Bronchial epithelial cell (primary cell): Measurements from ENCODE around the gene TNKS1BP1. TPM values are rescaled to one million over a fixed set of nuclear protein-coding genes. Genes with fewer than 3 reads are reported as not detected.
"Not testable (repeated sequence)": the region's sequence is repeated elsewhere in the genome, so short reads cannot be mapped to it uniquely, and the experiment has no call there.

Experiments used
- DNase-seq: peaks from one replicate; pipeline ENCODE4 v3.0.0-alpha.2; 2010; ENCODE audit warnings: low read depth
- FAIRE-seq: peaks from 2 replicates; lab custom pipeline; 2011; peaks lifted over from hg19 to GRCh38; lab: Jason Lieb, UNC
- H3K27me3 ChIP-seq: 2 replicates; pipeline ENCODE4 v1.5.1; 2011; ENCODE audit warnings: low read length; ENCODE audit not compliant: control insufficient read depth, insufficient read depth
- H3K36me3 ChIP-seq: 2 replicates; pipeline ENCODE4 v1.5.1; 2011; ENCODE audit warnings: low read length; ENCODE audit not compliant: control insufficient read depth, insufficient read depth
- H3K4me3 ChIP-seq: 2 replicates; pipeline ENCODE4 v1.5.1; 2011; ENCODE audit warnings: mild to moderate bottlenecking, low read depth, low read length, control low read depth
- CTCF ChIP-seq: IDR thresholded peaks from 2 replicates; pipeline ENCODE4 v1.5.1; 2011; ENCODE audit warnings: mild to moderate bottlenecking, moderate library complexity, low read length, control low read depth, inconsistent platforms; ENCODE audit not compliant: insufficient read depth, severe bottlenecking
- total RNA-seq: library from RNA; depleted of rRNA; stranded (reverse); fragments of >200 nt; gene quantifications from 2 replicates; pipeline ENCODE4 v1.2.1, GENCODE V29; 2014

TNKS1BP1 gene
- total RNA-seq, 1 donor from 2014 or later = 67.9 TPM

- Histone ChIP-seq H3K27me3 (no peaks in the 10 kb centered on the region), H3K36me3 (no peaks in the 10 kb centered on the region), H3K4me3 (no peak overlapping the region)
- no peak for FAIRE-seq
- no peak for DNase-seq
- peak; percentile 34 for TF ChIP-seq CTCF
Measured at GRCh38 chr11:57340039-57340615, 15.4 kb upstream of the TNKS1BP1 start.

- Histone ChIP-seq H3K36me3 (no peaks in the 10 kb centered on the region), H3K27me3 (no peaks in the 10 kb centered on the region), H3K4me3 (no peak overlapping the region)
- no peak for TF ChIP-seq CTCF
- no peak for DNase-seq
- FAIRE-seq = no peak
Measured at GRCh38 chr11:57339328-57339727, 14.6 kb upstream of the TNKS1BP1 start.

GRCh38 chr11:57338142-57338541 is 13.4 kb upstream of the TNKS1BP1 start, which contains the start of gene P2RX3:
P2RX3 (plus strand) TSS chr11:57338352; CDS start chr11:57338551, 199 bp downstream.
- Histone ChIP-seq H3K36me3 (no peaks in the 10 kb centered on the region), H3K4me3 (no peak within 1 kb of the TSS), H3K27me3 (no peaks in the 10 kb centered on the region)
- FAIRE-seq (no peak), DNase-seq (no peak)
- no peak for TF ChIP-seq CTCF

- not testable (repeated sequence) for H3K27me3 ChIP-seq, H3K4me3 ChIP-seq, H3K36me3 ChIP-seq, DNase-seq, FAIRE-seq
Measured at GRCh38 chr11:57336856-57337255, 12.1 kb upstream of the TNKS1BP1 start.

- no peak for TF ChIP-seq CTCF
- no peaks in the 10 kb centered on the region for H3K27me3 ChIP-seq
- FAIRE-seq (no peak), DNase-seq (no peak)
- peak overlapping the region; percentile 74 for H3K4me3 ChIP-seq
- H3K36me3 ChIP-seq = peaks cover 13% of the 10 kb centered on the region
Measured at GRCh38 chr11:57336111-57336666, 11.4 kb upstream of the TNKS1BP1 start.

- no peak for FAIRE-seq
- TF ChIP-seq CTCF = peak; percentile 25
Measured at GRCh38 chr11:57335343-57336110, 10.8 kb upstream of the TNKS1BP1 start, which contains the start of gene SSRP1. SSRP1 (minus strand) TSS chr11:57335892; CDS start chr11:57335121, 771 bp downstream.

More at GRCh38 chr11:57335343-57336110, 10.8 kb upstream of the TNKS1BP1 start, which contains the start of gene SSRP1:
- H3K36me3 ChIP-seq = peaks cover 19% of the 10 kb centered on the region
- no peaks in the 10 kb centered on the region for H3K27me3 ChIP-seq
- peak; percentile 61 for DNase-seq
- H3K4me3 ChIP-seq = peak within 1 kb of the TSS; percentile 74
